ENCODE data around the gene HSPA1B.
"Not testable (repeated sequence)": the region's sequence is repeated elsewhere in the genome, so short reads cannot be mapped to it uniquely, and the experiment has no call there.

The HSPA1B gene

GRCh38 chr6:31797588-31797987, 29.9 kb upstream of the HSPA1B start:
- DNase-seq (ENCODE audit: low read depth in 2 of 2), result no peak

- no peak for DNase-seq (ENCODE audit: low read depth in 2 of 2)
Observed at GRCh38 chr6:31799781-31800180, 27.8 kb upstream of the HSPA1B start.

- DNase-seq (ENCODE audit: low read depth in 2 of 2), result not testable (repeated sequence)
Observed at GRCh38 chr6:31801031-31801927, 26.3 kb upstream of the HSPA1B start.

- DNase-seq (ENCODE audit: low read depth in 2 of 2), result no peak
Observed at GRCh38 chr6:31805939-31806469, 21.5 kb upstream of the HSPA1B start.

GRCh38 chr6:31806470-31807272, 20.9 kb upstream of the HSPA1B start, which contains the start of gene LSM2:
LSM2 (minus strand) TSS chr6:31806966; CDS start chr6:31806757, 209 bp downstream.
- DNase-seq (ENCODE audit: low read depth in 2 of 2), result peak; percentile 93 to 95

DNA sequence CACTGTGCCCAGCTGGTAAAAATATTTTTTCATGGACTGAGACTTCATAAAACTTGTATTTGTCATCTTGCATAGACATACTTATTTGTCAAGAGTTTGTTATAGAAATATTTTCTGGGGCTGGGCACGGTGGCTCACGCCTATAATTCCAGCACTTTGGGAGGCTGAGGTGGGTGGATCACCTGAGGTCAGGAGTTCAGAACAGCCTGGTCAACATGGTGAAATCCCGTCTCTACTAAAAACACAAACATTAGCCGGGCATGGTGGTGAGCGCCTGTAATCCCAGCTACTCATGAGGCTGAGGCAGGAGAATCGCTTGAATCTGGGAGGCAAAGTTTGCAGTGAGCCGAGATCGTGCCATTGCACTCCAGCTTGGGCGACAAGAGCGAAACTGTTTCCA, 18.9 kb upstream of the HSPA1B start:
- DNase-seq (ENCODE audit: low read depth in 2 of 2), result not testable (repeated sequence)

DNA sequence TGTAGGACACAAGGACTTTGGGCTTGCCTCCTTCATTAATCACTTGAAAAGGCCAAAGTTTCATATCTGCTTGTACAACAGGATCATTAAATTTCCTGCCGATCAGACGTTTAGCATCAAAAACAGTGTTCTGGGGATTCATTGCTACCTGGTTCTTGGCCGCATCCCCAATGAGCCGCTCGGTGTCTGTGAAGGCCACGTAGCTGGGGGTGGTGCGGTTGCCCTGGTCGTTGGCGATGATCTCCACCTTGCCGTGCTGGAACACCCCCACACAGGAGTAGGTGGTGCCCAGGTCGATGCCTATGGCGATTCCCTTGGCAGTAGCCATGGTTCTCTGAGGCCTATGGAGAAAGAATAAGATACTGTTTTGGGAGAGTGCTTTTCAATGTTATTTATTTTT, 15.9 kb upstream of the HSPA1B start:
- DNase-seq (ENCODE audit: low read depth in 2 of 2), result no peak

- no peak for DNase-seq (ENCODE audit: low read depth in 2 of 2)
Observed at GRCh38 chr6:31813465-31813849, 14.1 kb upstream of the HSPA1B start.

GRCh38 chr6:31814677-31815024, 12.9 kb upstream of the HSPA1B start:
- DNase-seq (ENCODE audit: low read depth in 2 of 2), result peak in 1 of 2 donors; percentile 55

GRCh38 chr6:31815025-31815838, 12.3 kb upstream of the HSPA1B start, which contains the start of the genes HSPA1A and HSPA1L:
HSPA1A (plus strand) TSS chr6:31815543; CDS start chr6:31815757, 214 bp downstream.
HSPA1L (minus strand) TSS chr6:31815283; CDS start chr6:31811972, 3,311 bp downstream.
- DNase-seq (ENCODE audit: low read depth in 2 of 2), result peak; percentile 49

DNA sequence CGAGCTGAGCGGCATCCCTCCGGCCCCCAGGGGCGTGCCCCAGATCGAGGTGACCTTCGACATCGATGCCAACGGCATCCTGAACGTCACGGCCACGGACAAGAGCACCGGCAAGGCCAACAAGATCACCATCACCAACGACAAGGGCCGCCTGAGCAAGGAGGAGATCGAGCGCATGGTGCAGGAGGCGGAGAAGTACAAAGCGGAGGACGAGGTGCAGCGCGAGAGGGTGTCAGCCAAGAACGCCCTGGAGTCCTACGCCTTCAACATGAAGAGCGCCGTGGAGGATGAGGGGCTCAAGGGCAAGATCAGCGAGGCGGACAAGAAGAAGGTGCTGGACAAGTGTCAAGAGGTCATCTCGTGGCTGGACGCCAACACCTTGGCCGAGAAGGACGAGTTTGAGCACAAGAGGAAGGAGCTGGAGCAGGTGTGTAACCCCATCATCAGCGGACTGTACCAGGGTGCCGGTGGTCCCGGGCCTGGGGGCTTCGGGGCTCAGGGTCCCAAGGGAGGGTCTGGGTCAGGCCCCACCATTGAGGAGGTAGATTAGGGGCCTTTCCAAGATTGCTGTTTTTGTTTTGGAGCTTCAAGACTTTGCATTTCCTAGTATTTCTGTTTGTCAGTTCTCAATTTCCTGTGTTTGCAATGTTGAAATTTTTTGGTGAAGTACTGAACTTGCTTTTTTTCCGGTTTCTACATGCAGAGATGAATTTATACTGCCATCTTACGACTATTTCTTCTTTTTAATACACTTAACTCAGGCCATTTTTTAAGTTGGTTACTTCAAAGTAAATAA, 10.2 kb upstream of the HSPA1B start:
- not testable (repeated sequence) for DNase-seq (ENCODE audit: low read depth in 2 of 2)

DNA sequence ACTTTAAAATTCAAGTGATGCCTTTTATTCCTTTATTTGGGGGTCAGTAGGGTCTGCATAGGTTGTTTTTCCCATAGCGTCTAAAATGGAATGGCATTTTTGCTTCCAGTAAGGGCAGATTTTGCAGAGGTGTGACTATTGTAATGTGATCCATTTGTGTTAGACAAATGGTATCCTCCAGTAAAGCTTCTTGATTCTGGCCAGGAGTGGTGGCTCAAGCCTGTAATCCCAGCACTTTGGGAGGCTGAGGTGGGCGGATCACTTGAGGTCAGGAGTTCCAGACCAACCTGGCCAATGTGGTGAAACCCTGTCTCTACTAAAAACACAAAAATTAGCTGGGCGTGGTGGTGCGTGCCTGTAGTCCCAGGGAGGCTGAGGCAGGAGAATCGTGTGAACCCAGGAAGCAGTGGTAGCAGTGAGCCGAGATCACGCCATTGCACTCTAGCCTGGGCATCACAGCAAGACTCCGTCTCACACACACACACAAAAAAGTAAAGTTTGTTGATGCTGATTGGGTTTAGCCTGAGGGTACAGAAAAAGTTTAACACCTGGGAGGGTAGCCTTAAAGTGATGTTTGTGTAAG, 9.5 kb upstream of the HSPA1B start:
- DNase-seq (ENCODE audit: low read depth in 2 of 2), result not testable (repeated sequence)

DNA sequence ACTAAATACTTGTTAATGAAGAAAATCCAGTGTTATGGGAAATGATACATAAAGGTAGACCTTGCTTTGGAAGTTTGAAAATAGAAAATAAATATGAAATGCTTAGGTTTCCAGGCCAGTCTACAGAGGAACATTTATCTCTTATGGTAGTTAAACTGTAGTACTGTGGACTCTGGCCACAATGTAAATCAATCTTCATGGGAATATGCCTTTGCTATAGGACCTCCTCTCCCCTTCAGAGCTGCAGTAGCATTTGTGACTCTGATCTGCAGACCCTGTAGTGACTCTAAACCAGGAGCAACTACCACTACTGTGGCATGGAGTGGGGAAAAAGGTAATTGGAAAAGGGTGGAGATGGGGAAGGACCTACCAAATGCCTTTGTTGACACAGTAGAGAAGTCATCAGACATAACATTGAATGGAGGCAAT, 7.7 kb upstream of the HSPA1B start:
- DNase-seq (ENCODE audit: low read depth in 2 of 2), result no peak

DNA sequence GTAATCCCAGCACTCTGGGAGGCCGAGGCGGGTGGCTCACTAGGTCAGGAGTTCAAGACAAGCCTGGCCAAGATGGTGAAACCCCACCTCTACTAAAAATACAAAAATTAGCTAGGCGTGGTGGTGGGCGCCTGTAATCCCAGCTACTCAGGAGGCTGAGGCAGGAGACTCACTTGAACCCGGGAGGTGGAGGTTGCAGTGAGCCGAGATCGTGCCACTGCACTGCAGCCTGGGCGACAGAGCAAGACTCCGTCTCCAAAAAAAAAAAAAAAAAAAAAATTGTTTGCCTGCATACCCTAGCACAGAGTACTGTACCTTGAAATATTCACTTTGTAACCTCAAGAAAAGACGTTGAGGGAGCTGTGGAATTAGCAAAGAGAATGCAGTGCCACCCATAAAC, 7.1 kb upstream of the HSPA1B start:
- DNase-seq (ENCODE audit: low read depth in 2 of 2), result not testable (repeated sequence)

- DNase-seq (ENCODE audit: low read depth in 2 of 2), result no peak
Observed at GRCh38 chr6:31821301-31822035, 6.1 kb upstream of the HSPA1B start.

DNA sequence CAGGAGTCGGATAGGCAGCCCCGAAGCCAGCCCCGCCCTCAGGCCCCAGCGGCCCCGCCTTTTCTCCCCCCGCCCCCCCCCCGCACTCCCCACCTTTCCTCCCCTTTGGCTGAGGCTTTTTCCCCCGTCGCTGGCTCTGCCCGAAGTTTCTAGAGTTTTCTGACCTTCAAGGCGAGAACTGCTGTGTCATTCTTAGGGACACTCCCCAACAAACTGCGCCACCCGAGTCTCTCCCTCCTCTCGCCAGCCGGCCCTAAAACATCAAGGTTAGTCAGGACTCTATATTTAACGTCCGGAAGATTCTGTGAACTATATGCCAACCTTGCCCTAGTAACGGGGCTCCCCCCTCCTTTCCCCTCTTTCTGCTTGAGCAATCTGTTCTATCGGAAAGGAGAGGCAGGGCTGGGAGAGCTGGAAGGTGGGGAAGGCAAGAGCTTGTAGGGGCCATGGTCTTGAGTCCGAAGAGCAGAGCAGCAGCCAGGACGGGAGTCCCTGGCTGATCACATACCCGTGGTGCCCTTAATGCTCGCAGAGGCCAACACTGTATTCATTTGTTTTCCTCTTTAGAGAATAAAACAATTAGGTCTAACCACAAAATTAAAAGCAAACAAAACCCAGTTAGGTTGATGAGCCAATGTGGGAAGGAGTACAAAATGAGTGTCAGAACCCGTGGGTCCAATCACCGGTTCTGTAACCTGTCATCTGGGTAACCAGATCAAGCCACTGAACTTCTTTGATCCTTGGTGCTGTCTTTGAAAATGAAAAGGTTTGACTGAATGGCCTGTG, 5.3 kb upstream of the HSPA1B start:
- peak; percentile 38 to 47 for DNase-seq (ENCODE audit: low read depth in 2 of 2)

DNA sequence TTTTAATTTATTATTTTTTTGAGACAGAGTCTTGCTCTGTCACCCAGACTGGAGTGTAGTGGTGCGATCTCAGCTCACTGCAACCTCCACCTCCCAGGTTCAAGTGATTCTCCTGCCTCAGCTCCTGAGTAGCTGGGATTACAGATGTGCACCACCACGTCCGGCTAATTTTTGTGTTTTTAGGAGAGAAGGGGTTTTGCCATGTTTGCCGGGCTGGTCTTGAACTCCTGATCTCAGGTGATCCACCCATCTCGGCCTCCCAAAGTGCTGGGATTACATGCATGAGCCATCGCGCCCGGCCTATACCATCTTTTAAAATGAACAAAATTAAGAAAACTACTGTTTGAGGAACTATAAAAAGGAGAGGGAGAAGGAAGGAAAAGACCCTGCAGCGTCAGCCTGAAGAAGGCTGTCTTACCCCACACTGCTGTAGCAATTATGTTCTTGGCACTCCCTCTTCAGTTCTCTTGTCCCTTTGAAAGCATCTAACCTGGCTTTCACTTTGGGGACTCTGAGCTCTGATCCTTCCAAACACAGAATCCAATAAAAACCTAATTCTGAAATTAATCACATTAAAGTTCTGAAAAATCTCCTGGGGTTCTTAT, 3.8 kb upstream of the HSPA1B start:
- DNase-seq (ENCODE audit: low read depth in 2 of 2), result not testable (repeated sequence)

- DNase-seq (ENCODE audit: low read depth in 2 of 2), result no peak
Observed at GRCh38 chr6:31825553-31825952, 2.0 kb upstream of the HSPA1B start.

Data from activated CD8-positive, alpha-beta memory T cell treated with anti-CD3 and anti-CD28 coated beads for 4 hours (primary cell).